ENCODE data around the gene TSNAX.

- TF ChIP-seq POLR2A (IDR thresholded peaks at IDR 0.05; ENCODE audit: low read depth, low read length), result no peak
- no peak for TF ChIP-seq POLR2AphosphoS5 (IDR thresholded peaks at IDR 0.05; ENCODE audit: low read depth, low read length)
- no peak for TF ChIP-seq TAF1 (IDR thresholded peaks at IDR 0.05; ENCODE audit: low read depth, low read length)
- TF ChIP-seq POU2F2 (IDR thresholded peaks at IDR 0.05; ENCODE audit: low read depth, low read length), result peak; percentile 59; the same call in 1 of the 2 replicates
- no peak for TF ChIP-seq SPI1 (IDR thresholded peaks at IDR 0.05; ENCODE audit: low read depth, low read length)
- TF ChIP-seq PAX5 (IDR thresholded peaks at IDR 0.05; ENCODE audit: insufficient read depth, low read length, severe bottlenecking), result no peak
Observed at GRCh38 chr1:231526536-231526935, 1.9 kb upstream of the TSNAX start.

All from GM12891 (cell line).